Measurements from ENCODE around the gene FARS2.

DNA sequence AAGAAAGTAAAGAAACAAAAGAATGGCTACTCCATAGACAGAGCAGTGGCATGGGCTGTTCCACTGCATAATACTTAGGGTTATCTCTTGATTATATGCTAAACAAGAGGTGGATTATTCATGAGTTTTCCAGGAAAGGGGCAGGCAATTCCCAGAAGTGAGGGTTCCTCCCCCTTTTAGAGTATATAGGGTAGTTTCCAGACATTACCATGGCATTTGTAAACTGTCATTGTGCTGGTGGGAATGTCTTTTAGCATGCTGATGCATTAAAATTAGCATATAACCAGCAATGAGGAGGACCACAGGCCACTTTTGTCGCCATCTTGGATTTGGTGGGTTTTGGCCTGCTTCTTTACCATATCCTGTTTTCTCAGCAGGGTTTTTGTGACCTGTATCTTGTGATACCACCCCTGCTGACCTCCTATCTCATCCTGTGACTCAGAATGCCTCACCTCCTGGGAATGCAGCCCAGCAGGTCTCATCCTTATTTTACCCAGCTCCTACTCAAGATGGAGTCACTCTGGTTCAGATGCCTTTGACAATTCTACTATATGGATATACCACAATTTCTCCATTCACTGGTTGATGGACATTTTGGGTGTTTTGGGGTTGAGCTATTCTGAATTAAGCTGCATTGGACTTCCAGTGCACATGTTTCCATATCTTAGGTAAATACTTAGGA lies 280.6 kb downstream of the FARS2 start:
- TF ChIP-seq, protein P1, sequence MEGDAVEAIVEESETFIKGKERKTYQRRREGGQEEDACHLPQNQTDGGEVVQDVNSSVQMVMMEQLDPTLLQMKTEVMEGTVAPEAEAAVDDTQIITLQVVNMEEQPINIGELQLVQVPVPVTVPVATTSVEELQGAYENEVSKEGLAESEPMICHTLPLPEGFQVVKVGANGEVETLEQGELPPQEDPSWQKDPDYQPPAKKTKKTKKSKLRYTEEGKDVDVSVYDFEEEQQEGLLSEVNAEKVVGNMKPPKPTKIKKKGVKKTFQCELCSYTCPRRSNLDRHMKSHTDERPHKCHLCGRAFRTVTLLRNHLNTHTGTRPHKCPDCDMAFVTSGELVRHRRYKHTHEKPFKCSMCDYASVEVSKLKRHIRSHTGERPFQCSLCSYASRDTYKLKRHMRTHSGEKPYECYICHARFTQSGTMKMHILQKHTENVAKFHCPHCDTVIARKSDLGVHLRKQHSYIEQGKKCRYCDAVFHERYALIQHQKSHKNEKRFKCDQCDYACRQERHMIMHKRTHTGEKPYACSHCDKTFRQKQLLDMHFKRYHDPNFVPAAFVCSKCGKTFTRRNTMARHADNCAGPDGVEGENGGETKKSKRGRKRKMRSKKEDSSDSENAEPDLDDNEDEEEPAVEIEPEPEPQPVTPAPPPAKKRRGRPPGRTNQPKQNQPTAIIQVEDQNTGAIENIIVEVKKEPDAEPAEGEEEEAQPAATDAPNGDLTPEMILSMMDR (IDR thresholded peaks at IDR 0.05; ENCODE audit: low read depth, low read length), result no peak
- TF ChIP-seq, protein P2, sequence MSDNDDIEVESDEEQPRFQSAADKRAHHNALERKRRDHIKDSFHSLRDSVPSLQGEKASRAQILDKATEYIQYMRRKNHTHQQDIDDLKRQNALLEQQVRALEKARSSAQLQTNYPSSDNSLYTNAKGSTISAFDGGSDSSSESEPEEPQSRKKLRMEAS (IDR thresholded peaks at IDR 0.05; ENCODE audit: low read depth, low read length), result no peak
- no peak for TF ChIP-seq POLR2A (IDR thresholded peaks at IDR 0.05; ENCODE audit: extremely low read depth, insufficient read length)
- no peak for TF ChIP-seq MYC (IDR thresholded peaks at IDR 0.05; ENCODE audit: low read depth, low read length)

Measured in NB4 (cell line).